NB4 (cell line): Measurements from ENCODE around the gene FOXP4.

Source experiments
- DNase-seq: peaks from one replicate; pipeline ENCODE4 v3.0.0; 2010; ENCODE audit warnings: low read depth
- H3K4me3 ChIP-seq: one replicate; pipeline ENCODE4 v1.5.1; 2011; ENCODE audit warnings: mild to moderate bottlenecking, low read depth, low read length, moderate library complexity
- CTCF ChIP-seq: IDR thresholded peaks from one replicate; pipeline ENCODE4 v1.5.1; 2012; ENCODE audit warnings: low read depth, low read length
- MAX ChIP-seq: IDR thresholded peaks from 2 replicates; pipeline ENCODE4 v1.6.1; 2011; ENCODE audit warnings: low read depth, low read length
- MYC ChIP-seq: IDR thresholded peaks from 2 replicates; pipeline ENCODE4 v1.6.1; 2011; ENCODE audit warnings: low read depth, low read length
- POLR2A ChIP-seq: IDR thresholded peaks from 2 replicates; pipeline ENCODE4 v1.6.1; 2011; ENCODE audit warnings: mild to moderate bottlenecking; ENCODE audit not compliant: insufficient read length; ENCODE audit errors: extremely low read depth

FOXP4 gene

GRCh38 chr6:41551086-41551700, 5.0 kb downstream of the FOXP4 start:
- no peak for DNase-seq
- TF ChIP-seq MYC (no peak), MAX (no peak), CTCF (no peak), POLR2A (no peak)

GRCh38 chr6:41551857-41552256, 5.7 kb downstream of the FOXP4 start:
- no peak for TF ChIP-seq POLR2A
- TF ChIP-seq MAX = no peak
- no peak for TF ChIP-seq MYC
- TF ChIP-seq CTCF = no peak
- H3K4me3 ChIP-seq = no peak overlapping the region
- DNase-seq = no peak

More at GRCh38 chr6:41551086-41551700, 5.0 kb downstream of the FOXP4 start:
- H3K4me3 ChIP-seq = no peak overlapping the region

GRCh38 chr6:41552723-41553122, 6.5 kb downstream of the FOXP4 start:
- no peak overlapping the region for H3K4me3 ChIP-seq
- TF ChIP-seq MAX (no peak), MYC (no peak), CTCF (no peak), POLR2A (no peak)
- no peak for DNase-seq

- H3K4me3 ChIP-seq = no peak overlapping the region
- DNase-seq = no peak
- TF ChIP-seq MYC (no peak), MAX (no peak)
These were observed 7.3 kb downstream of the FOXP4 start for GRCh38 chr6:41553405-41553999.

GRCh38 chr6:41555326-41556300, 9.4 kb downstream of the FOXP4 start:
- DNase-seq = no peak
- H3K4me3 ChIP-seq = no peak overlapping the region
- TF ChIP-seq CTCF (no peak), MAX (no peak), POLR2A (no peak), MYC (no peak)
